Prostate gland (tissue), 2 donors: ENCODE measurements around the gene ODC1. TPM values are rescaled to one million over a fixed set of nuclear protein-coding genes. Genes with fewer than 3 reads are reported as not detected.
A peak's percentile ranks its signal among the peaks of the same experiment; 100 is the strongest.

ENCODE experiments used
- DNase-seq: peaks from one replicate; pipeline ENCODE4 v3.0.0-alpha.2; 2019; ENCODE audit warnings: low spot score
- H3K27ac ChIP-seq, 2 donors: fragments of 200-600 bp; sonication (generic); 2 replicates each; pipeline ENCODE4 v1.5.1; 2017 to 2019
- H3K27me3 ChIP-seq: fragments of 200-600 bp; sonication (generic); replicated peaks from 2 replicates; pipeline ENCODE4 v1.5.1; 2019; ENCODE audit not compliant: insufficient read depth
- H3K36me3 ChIP-seq, 2 donors: fragments of 200-600 bp; sonication (generic); 1 replicate in 1 of 2; 2 replicates in 1 of 2; pipeline versions ENCODE4 v1.5.1 to v1.8.1; 2017 to 2019
- H3K4me1 ChIP-seq: fragments of 200-600 bp; sonication (generic); replicated peaks from 2 replicates; pipeline ENCODE4 v1.5.1; 2019
- H3K4me3 ChIP-seq, 2 donors: fragments of 200-600 bp; sonication (generic); 2 replicates each; pipeline ENCODE4 v1.5.1; 2017 to 2019
- H3K9me3 ChIP-seq: fragments of 200-600 bp; sonication (generic); 2 replicates; pipeline ENCODE4 v1.5.1; 2017
- POLR2A ChIP-seq: fragments of 450-650 bp; IDR thresholded peaks from one replicate; pipeline ENCODE4 v1.6.1; 2016; ENCODE audit warnings: antibody characterized with exemption, mild to moderate bottlenecking
- POLR2AphosphoS5 ChIP-seq: sonication (generic); formaldehyde crosslinking; IDR thresholded peaks from one replicate; pipeline ENCODE4 v1.6.1; 2017; ENCODE audit warnings: antibody characterized with exemption
- WGBS: methylation state at CpG from one replicate; pipeline ENCODE4 v1.1.5; 2018; 5-methylcytosine and 5-hydroxymethylcytosine counted together
- intact Hi-C: fragments of 100-400 bp; cut with DNase I; formaldehyde crosslinking; loops from one replicate; pipeline ENCODE4 v1.14.2; 2022
- total RNA-seq, 2 donors: library from RNA; depleted of rRNA; stranded (reverse); fragments of >200 nt; gene quantifications; one replicate each; pipeline ENCODE4 v1.1.0, GENCODE V29; 2016
- TF ChIP-seq, protein P1 (sequence below), 4 experiments: fragments of 200-600 bp in 2 of 4; fragments of 450-650 bp in 2 of 4; sonication (generic) in 2 of 4; IDR thresholded peaks; 1 replicate in 3 of 4; 2 replicates in 1 of 4; pipeline ENCODE4 v1.5.1; 2016 to 2019; ENCODE audit warnings: antibody characterized with exemption in 4 of 4, mild to moderate bottlenecking in 2 of 4, moderate library complexity in 2 of 4

The ODC1 gene
- total RNA-seq, 2 donors from 2014 or later, result 147 to 261 TPM

DNA sequence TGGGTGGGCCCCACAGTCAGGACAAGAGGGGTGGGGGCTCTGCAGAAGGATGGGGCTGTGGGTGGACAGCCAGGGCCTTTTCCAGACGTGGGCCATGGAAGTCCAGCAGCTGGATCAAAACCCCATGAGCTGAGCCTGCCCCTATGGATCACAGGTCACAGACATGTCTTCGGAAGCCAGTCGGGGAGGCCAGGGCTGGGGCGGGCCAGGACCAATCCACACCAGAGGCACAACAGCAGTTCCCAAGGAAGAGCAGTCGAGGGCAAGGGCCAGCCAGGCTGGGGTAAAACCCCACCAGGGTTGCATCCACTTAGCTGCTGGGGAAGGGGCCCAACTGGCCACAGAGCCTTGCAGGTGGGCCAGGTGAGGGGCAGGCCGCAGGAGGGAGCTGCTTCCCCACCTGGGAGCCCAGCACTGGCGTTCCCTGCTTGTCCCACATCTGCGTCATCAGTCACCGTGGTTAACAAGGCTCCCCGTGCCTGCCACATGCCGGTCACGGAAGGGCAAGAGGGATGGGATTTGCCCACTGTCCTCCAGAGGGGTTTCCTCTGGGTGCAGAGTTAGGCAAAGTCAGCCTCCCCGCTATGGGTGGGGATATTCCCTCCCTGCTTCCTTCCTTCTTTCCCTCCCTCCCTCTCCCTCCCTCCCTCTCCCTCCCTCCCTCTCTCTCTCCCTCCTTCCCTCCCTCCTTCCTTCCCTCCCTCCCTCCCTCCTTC, 46.4 kb upstream of the ODC1 start:
- Histone ChIP-seq H3K36me3 (no peaks in the 10 kb centered on the region), H3K9me3 (no peaks in the 10 kb centered on the region), H3K27me3 (no peaks in the 10 kb centered on the region), H3K27ac (no peak overlapping the region), H3K4me3 (no peak overlapping the region), H3K4me1 (no peaks in the 10 kb centered on the region)
- intact Hi-C loops, result no loop called here
- TF ChIP-seq POLR2A (no peak), POLR2AphosphoS5 (no peak)
- TF ChIP-seq, protein P1, sequence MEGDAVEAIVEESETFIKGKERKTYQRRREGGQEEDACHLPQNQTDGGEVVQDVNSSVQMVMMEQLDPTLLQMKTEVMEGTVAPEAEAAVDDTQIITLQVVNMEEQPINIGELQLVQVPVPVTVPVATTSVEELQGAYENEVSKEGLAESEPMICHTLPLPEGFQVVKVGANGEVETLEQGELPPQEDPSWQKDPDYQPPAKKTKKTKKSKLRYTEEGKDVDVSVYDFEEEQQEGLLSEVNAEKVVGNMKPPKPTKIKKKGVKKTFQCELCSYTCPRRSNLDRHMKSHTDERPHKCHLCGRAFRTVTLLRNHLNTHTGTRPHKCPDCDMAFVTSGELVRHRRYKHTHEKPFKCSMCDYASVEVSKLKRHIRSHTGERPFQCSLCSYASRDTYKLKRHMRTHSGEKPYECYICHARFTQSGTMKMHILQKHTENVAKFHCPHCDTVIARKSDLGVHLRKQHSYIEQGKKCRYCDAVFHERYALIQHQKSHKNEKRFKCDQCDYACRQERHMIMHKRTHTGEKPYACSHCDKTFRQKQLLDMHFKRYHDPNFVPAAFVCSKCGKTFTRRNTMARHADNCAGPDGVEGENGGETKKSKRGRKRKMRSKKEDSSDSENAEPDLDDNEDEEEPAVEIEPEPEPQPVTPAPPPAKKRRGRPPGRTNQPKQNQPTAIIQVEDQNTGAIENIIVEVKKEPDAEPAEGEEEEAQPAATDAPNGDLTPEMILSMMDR (IDR thresholded peaks at IDR 0.05), result no peak
- no peak for DNase-seq
- WGBS, result 86% methylated on average over 12 of the region's 13 CpGs

DNA sequence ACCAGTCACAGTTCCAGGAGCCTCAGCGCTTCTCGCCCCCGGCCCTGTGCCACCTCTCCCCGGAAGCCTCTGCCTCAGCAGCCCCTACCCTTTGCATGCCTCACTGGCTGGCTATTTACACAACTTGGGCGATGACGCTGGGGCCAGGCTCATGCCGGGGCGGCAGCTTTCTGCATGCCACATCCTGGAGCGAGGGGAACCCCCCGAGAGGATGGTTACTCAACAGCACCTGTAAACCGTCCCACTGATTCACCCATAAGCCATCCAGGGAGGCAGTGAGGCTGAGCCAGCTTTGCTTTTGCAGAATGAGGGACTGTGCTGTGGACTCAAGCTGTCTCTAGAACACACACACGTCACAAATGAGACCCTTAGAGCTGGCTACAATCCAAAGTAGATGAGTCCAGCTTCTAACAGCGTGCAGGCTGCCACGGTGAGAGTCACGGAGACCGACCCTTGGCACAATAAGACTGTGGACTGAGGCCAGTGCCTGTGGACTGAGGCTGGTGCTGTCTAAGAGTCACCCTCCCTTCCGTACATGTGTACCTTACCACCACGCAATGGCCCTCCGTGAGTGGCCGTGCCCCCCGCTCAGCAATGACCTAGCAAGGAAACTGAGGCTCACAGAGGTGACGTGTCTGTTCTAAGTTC, 45.6 kb upstream of the ODC1 start:
- DNase-seq, result peak; percentile 85
- H3K4me1 ChIP-seq, result no peaks in the 10 kb centered on the region
- no peaks in the 10 kb centered on the region for H3K27me3 ChIP-seq
- H3K9me3 ChIP-seq, result no peaks in the 10 kb centered on the region
- H3K4me3 ChIP-seq, result no peak overlapping the region
- peak overlapping the region; percentile 38 to 45 for H3K27ac ChIP-seq
- H3K36me3 ChIP-seq, result no peaks in the 10 kb centered on the region
- TF ChIP-seq, protein P1 (IDR thresholded peaks at IDR 0.05), result no peak
- TF ChIP-seq POLR2A, result peak; percentile 20
- peak; percentile 84 for TF ChIP-seq POLR2AphosphoS5
- intact Hi-C loops, result no loop called here
- 51% methylated on average over 18 of the region's 22 CpGs for WGBS

DNA sequence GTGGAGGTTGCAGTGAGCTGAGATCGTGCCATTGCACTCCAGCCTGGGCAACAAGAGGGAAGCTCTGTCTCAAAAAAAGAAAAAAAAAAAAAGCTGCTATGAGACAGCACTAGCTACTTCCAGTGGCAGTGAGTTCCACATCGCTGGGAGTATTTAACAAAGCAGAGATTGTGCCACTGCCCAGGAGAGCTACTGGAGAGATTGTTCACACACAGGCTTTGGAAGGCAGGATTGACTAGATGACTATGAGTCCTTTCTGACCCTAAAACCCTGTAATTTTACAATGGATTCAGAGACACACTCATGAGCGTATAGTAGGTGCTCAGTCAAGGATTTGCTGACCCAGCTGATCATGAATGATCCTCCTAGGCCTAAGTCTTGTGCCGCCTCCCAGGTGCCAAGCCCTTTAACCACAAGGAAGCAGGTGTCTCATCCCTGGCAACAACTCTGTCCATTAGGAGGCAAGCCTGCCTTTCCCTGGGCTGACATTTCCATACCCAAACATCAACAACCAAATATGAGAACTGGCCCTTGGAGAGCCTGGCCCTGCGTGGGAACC, 45.0 kb upstream of the ODC1 start:
- DNase-seq, result no peak
- H3K9me3 ChIP-seq, result no peaks in the 10 kb centered on the region
- WGBS, result 77% methylated on average over 5 of the region's 5 CpGs
- no peaks in the 10 kb centered on the region for H3K36me3 ChIP-seq
- H3K27me3 ChIP-seq, result no peaks in the 10 kb centered on the region
- H3K4me1 ChIP-seq, result no peaks in the 10 kb centered on the region
- TF ChIP-seq POLR2A (no peak), POLR2AphosphoS5 (no peak)
- TF ChIP-seq, protein P1 (IDR thresholded peaks at IDR 0.05), result no peak
- no peak overlapping the region for H3K4me3 ChIP-seq
- H3K27ac ChIP-seq, result peak overlapping the region; percentile 38 to 45
- intact Hi-C loops, result no loop called here

DNA sequence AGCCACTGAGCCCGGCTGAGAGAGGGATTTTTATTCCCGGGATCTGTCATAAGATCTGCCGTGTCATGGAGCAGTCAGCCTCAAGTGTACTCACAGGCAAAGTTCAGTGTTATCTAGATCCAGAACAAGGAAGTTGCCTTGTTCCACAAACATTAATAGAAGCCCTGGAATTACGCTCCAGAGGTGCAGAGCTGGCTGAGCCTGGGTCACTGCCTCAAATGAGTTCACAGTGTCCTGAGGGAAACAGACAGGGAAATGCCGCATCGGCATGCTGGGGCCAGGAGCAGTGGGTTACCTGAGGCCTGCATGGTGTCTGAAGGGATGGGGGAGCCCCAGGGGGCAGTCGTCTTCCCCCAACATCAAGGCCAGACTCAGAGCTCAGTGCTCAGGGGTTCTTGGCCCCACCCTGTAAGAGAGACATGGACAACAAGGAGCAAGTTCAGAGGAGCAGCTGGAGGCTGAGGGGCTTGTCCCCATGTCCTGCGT, 42.7 kb upstream of the ODC1 start:
- intact Hi-C loops, result no loop called here
- Histone ChIP-seq H3K27me3 (no peaks in the 10 kb centered on the region), H3K4me3 (no peak overlapping the region), H3K27ac (no peak overlapping the region), H3K36me3 (no peaks in the 10 kb centered on the region), H3K4me1 (no peaks in the 10 kb centered on the region), H3K9me3 (no peaks in the 10 kb centered on the region)
- no peak for TF ChIP-seq POLR2AphosphoS5
- TF ChIP-seq, protein P1 (IDR thresholded peaks at IDR 0.05), result no peak
- no peak for TF ChIP-seq POLR2A
- 74% methylated on average over 8 of the region's 8 CpGs for WGBS
- no peak for DNase-seq
